Uterus (tissue), 2 donors: Measurements from ENCODE around the gene NXPH1.

Source experiments
- POLR2A ChIP-seq, 2 donors: fragments of 450-650 bp; IDR thresholded peaks; one replicate each; pipeline ENCODE4 v1.6.1; 2016; ENCODE audit warnings: antibody characterized with exemption in 2 of 2, mild to moderate bottlenecking in 1 of 2, moderate library complexity in 1 of 2
- TF ChIP-seq, protein P1 (sequence below), 4 experiments: fragments of 200-600 bp in 2 of 4; fragments of 450-650 bp in 2 of 4; sonication (generic) in 2 of 4; IDR thresholded peaks; one replicate each; pipeline ENCODE4 v1.5.1; 2016 to 2019; ENCODE audit warnings: antibody characterized with exemption in 4 of 4, mild to moderate bottlenecking in 2 of 4, moderate library complexity in 1 of 4

DNA sequence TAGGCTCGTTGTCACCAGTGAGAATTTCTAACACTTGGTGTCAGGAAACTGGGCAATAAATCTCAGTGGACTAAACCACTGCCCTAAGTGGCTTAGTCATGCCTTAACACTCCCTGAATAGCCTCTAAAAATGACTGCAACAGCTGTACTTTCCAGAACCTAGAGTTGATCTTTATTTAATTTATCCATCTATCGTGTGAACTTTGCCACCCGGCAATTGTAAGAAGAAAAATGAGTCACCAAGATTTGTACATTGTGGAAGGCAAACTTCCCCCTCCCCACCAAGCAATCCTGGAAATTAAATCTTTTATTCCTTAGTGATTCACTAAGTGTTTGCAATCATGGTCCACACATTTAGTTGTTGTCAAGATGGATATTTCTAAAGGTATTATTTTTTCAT, 47.1 kb downstream of the NXPH1 start:
- TF ChIP-seq, protein P1, sequence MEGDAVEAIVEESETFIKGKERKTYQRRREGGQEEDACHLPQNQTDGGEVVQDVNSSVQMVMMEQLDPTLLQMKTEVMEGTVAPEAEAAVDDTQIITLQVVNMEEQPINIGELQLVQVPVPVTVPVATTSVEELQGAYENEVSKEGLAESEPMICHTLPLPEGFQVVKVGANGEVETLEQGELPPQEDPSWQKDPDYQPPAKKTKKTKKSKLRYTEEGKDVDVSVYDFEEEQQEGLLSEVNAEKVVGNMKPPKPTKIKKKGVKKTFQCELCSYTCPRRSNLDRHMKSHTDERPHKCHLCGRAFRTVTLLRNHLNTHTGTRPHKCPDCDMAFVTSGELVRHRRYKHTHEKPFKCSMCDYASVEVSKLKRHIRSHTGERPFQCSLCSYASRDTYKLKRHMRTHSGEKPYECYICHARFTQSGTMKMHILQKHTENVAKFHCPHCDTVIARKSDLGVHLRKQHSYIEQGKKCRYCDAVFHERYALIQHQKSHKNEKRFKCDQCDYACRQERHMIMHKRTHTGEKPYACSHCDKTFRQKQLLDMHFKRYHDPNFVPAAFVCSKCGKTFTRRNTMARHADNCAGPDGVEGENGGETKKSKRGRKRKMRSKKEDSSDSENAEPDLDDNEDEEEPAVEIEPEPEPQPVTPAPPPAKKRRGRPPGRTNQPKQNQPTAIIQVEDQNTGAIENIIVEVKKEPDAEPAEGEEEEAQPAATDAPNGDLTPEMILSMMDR (IDR thresholded peaks at IDR 0.05) = no peak
- no peak for TF ChIP-seq POLR2A (IDR thresholded peaks at IDR 0.05)
